ENCODE measurements around the gene CDADC1. TPM values are rescaled to one million over a fixed set of nuclear protein-coding genes. Genes with fewer than 3 reads are reported as not detected.
A peak's percentile ranks its signal among the peaks of the same experiment; 100 is the strongest.

Gene CDADC1
- total RNA-seq (ENCODE audit: low replicate concordance) = 1.7 and 2.9 TPM in 2 replicates

DNA sequence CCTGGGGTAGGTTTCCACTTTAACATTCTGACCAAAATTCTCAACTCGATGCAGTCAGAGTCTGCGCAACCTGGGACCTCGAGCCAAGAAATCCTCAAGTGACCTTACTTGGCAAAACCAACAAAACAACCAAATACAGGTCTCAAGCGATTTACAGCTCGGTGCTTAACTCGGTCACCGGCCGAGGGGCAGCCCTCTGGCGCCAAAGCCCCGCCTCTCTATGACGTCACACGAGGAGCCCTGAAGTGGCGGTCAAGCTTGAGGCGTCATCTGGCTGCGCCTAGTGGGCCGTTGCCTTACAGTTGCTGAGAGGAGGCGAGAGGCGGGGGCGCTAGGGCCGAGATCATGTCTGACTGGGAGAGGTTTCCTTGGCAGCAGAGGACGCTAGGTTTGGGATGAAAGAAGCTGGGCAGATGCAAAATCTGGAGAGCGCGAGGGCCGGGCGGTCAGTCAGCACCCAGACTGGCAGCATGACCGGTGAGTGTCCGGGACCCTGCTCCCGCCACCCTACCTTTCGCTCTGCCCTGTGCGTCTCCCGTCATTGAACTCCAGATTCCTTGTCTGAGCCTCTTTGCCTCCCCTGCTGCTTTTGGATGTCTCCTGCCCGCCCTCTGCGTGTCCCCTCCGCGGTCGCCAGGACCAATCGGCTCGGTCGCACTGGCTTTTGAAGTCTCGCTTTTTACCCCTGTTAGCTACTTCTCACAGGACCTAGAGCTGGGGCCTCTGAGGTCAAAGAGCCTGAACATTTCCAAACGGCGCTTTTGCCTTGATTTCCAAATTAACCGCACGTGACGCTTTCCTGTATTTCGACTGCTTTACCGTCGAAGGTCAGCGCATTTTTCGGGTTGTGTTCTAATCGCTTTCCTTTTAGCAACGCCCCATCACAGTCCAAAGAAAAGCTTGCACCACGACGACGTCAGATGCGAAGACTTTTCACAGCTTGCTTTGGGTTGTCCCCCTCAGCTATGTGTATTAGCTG, at the start of gene CDADC1:
CDADC1 (plus strand) TSS at position 283 of the 979 bp plus-strand sequence; CDS start at position 396, 113 bp downstream.
- no peaks in the 10 kb centered on the region for H3K79me2 ChIP-seq (ENCODE audit: low read depth)
- H3K9ac ChIP-seq = peak within 1 kb of the TSS; percentile 56
- H3F3A ChIP-seq (ENCODE audit: low read depth) = peaks cover 12% of the 10 kb centered on the region
- H3K4me1 ChIP-seq = peaks cover 10% of the 10 kb centered on the region
- H3K4me3 ChIP-seq = peak within 1 kb of the TSS; percentile 76
- no peaks in the 10 kb centered on the region for H3K27me3 ChIP-seq
- H3K4me2 ChIP-seq = peak within 1 kb of the TSS; percentile 93
- no peaks in the 10 kb centered on the region for H4K20me1 ChIP-seq (ENCODE audit: low read depth)
- H3K9me3 ChIP-seq (ENCODE audit: low read depth) = no peaks in the 10 kb centered on the region
- H3K36me3 Mint-ChIP-seq = no peaks in the 10 kb centered on the region
- peak within 1 kb of the TSS; percentile 100 for H2AFZ ChIP-seq (replicated peaks)
- no peaks in the 10 kb centered on the region for H3K9me3 Mint-ChIP-seq
- peaks cover 18% of the 10 kb centered on the region for H3K4me1 Mint-ChIP-seq
- peak within 1 kb of the TSS; percentile 98 for H3K27ac Mint-ChIP-seq
- H3K27ac ChIP-seq = no peak within 1 kb of the TSS
- H3K4me3 Mint-ChIP-seq = peak within 1 kb of the TSS; percentile 97
- no peaks in the 10 kb centered on the region for H3K36me3 ChIP-seq
- H3K27me3 Mint-ChIP-seq (ENCODE audit: insufficient read depth, low read depth) = peaks cover 3% of the 10 kb centered on the region
- peak; percentile 99 for DNase-seq (ENCODE audit: low spot score)
- TF ChIP-seq, protein P1, sequence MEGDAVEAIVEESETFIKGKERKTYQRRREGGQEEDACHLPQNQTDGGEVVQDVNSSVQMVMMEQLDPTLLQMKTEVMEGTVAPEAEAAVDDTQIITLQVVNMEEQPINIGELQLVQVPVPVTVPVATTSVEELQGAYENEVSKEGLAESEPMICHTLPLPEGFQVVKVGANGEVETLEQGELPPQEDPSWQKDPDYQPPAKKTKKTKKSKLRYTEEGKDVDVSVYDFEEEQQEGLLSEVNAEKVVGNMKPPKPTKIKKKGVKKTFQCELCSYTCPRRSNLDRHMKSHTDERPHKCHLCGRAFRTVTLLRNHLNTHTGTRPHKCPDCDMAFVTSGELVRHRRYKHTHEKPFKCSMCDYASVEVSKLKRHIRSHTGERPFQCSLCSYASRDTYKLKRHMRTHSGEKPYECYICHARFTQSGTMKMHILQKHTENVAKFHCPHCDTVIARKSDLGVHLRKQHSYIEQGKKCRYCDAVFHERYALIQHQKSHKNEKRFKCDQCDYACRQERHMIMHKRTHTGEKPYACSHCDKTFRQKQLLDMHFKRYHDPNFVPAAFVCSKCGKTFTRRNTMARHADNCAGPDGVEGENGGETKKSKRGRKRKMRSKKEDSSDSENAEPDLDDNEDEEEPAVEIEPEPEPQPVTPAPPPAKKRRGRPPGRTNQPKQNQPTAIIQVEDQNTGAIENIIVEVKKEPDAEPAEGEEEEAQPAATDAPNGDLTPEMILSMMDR (IDR thresholded peaks at IDR 0.05) = no peak
- TF ChIP-seq EZH2 (IDR thresholded peaks at IDR 0.05) = no peak
- no peak for TF ChIP-seq EZH2phosphoT487 (IDR thresholded peaks at IDR 0.05)

DNA sequence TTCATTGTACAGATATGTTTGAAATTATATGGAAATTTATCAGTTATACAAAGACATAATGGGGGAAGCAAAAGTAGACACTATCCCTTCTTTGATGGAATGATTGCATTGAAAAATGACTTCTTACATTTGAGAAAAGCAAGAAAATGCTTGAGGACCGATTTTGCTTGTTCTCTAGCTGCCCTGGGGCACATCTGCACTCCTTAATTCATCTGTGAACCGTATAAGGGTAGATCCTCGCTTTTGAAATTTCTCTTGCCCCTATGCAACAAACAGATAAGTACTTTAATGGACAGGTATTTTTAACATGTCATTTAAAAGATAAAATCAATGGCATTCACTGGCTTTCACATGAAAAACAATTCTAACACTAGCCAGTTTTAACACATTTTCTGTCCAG, 41.1 kb upstream of the CDADC1 start:
- H3K4me1 ChIP-seq = no peaks in the 10 kb centered on the region
- no peak overlapping the region for H3K9ac ChIP-seq
- H3K4me2 ChIP-seq = no peak overlapping the region
- peaks cover 16% of the 10 kb centered on the region for H3K36me3 ChIP-seq
- H3K27me3 Mint-ChIP-seq (ENCODE audit: insufficient read depth, low read depth) = no peaks in the 10 kb centered on the region
- no peaks in the 10 kb centered on the region for H3K9me3 ChIP-seq (ENCODE audit: low read depth)
- H3K27ac ChIP-seq = no peak overlapping the region
- no peaks in the 10 kb centered on the region for H3K4me1 Mint-ChIP-seq
- no peaks in the 10 kb centered on the region for H3F3A ChIP-seq (ENCODE audit: low read depth)
- no peak for DNase-seq (ENCODE audit: low spot score)
- no peak overlapping the region for H3K4me3 ChIP-seq
- no peaks in the 10 kb centered on the region for H3K79me2 ChIP-seq (ENCODE audit: low read depth)
- no peak overlapping the region for H2AFZ ChIP-seq (replicated peaks)
- peaks cover 31% of the 10 kb centered on the region for H3K36me3 Mint-ChIP-seq
- no peaks in the 10 kb centered on the region for H4K20me1 ChIP-seq (ENCODE audit: low read depth)
- no peak overlapping the region for H3K4me3 Mint-ChIP-seq
- no peaks in the 10 kb centered on the region for H3K9me3 Mint-ChIP-seq
- no peak overlapping the region for H3K27ac Mint-ChIP-seq
- TF ChIP-seq EZH2 (IDR thresholded peaks at IDR 0.05) (no peak), EZH2phosphoT487 (IDR thresholded peaks at IDR 0.05) (no peak)
- TF ChIP-seq, protein P1 (IDR thresholded peaks at IDR 0.05) = no peak
- H3K27me3 ChIP-seq = no peaks in the 10 kb centered on the region

DNA sequence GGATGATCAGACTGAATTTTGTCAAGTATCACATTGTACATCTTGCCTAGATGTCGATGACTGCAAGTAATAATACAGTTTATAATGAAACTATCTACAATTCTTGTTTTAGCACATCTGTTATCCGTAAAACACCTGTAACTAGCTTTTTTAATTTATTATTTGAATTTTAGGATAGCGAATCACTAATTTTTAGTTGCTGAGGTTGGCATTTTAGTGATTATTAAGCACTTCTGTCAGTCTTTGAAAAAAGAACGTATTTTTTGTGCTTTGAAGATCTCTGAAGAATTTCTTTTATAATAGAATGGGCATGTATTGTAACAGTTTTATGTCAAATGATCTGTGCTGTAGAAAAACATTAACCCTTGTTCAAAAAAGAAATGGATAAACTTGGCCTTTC, 39.1 kb upstream of the CDADC1 start:
- Mint-ChIP-seq H3K4me1 (no peaks in the 10 kb centered on the region), H3K27me3 (ENCODE audit: insufficient read depth, low read depth) (no peaks in the 10 kb centered on the region), H3K9me3 (no peaks in the 10 kb centered on the region), H3K27ac (no peak overlapping the region), H3K36me3 (peaks cover 28% of the 10 kb centered on the region), H3K4me3 (no peak overlapping the region)
- Histone ChIP-seq H3K36me3 (peaks cover 9% of the 10 kb centered on the region), H2AFZ (replicated peaks) (no peak overlapping the region), H3K4me2 (no peak overlapping the region), H3F3A (ENCODE audit: low read depth) (no peaks in the 10 kb centered on the region), H3K4me3 (no peak overlapping the region), H3K79me2 (ENCODE audit: low read depth) (no peaks in the 10 kb centered on the region), H4K20me1 (ENCODE audit: low read depth) (no peaks in the 10 kb centered on the region), H3K27ac (no peak overlapping the region), H3K27me3 (no peaks in the 10 kb centered on the region), H3K9me3 (ENCODE audit: low read depth) (no peaks in the 10 kb centered on the region), H3K9ac (no peak overlapping the region), H3K4me1 (no peaks in the 10 kb centered on the region)
- no peak for DNase-seq (ENCODE audit: low spot score)
- TF ChIP-seq, protein P1 (IDR thresholded peaks at IDR 0.05) = no peak
- no peak for TF ChIP-seq EZH2phosphoT487 (IDR thresholded peaks at IDR 0.05)
- TF ChIP-seq EZH2 (IDR thresholded peaks at IDR 0.05) = no peak

Measured in neural progenitor cell (in vitro differentiated cells).